Choroid plexus epithelial cell (primary cell): ENCODE results near the gene DEFB114.

Experiments used
- DNase-seq: peaks from one replicate; pipeline ENCODE4 v3.0.0-alpha.2; 2010; ENCODE audit warnings: low read depth
- H3K4me3 ChIP-seq: 2 replicates; pipeline ENCODE4 v1.5.1; 2011; ENCODE audit warnings: low read depth, mild to moderate bottlenecking, control low read depth, low read length, moderate library complexity
- CTCF ChIP-seq: conservative IDR thresholded peaks from 2 replicates; pipeline ENCODE4 v1.5.1; 2011; ENCODE audit warnings: low read depth, mild to moderate bottlenecking, control low read depth, inconsistent platforms, low read length, moderate library complexity

Gene DEFB114

GRCh38 chr6:49982046-49982445 lies 18.1 kb upstream of the DEFB114 start:
- no peak for TF ChIP-seq CTCF
- no peak overlapping the region for H3K4me3 ChIP-seq
- DNase-seq = no peak

GRCh38 chr6:49980898-49981297 lies 16.9 kb upstream of the DEFB114 start:
- no peak overlapping the region for H3K4me3 ChIP-seq
- DNase-seq = no peak
- TF ChIP-seq CTCF = no peak

- no peak overlapping the region for H3K4me3 ChIP-seq
- no peak for TF ChIP-seq CTCF
- no peak for DNase-seq
Measured at GRCh38 chr6:49979584-49979983, 15.6 kb upstream of the DEFB114 start.

- TF ChIP-seq CTCF = no peak
- H3K4me3 ChIP-seq = no peak overlapping the region
- no peak for DNase-seq
Measured at GRCh38 chr6:49978332-49979226, 14.6 kb upstream of the DEFB114 start.

GRCh38 chr6:49969605-49970004 lies 5.6 kb upstream of the DEFB114 start, which contains the start of gene DEFB113:
DEFB113 (minus strand) TSS chr6:49969625; CDS start chr6:49969625, 0 bp downstream.
- no peak for TF ChIP-seq CTCF
- H3K4me3 ChIP-seq = no peak within 1 kb of the TSS
- DNase-seq = no peak

GRCh38 chr6:49966823-49967222 lies 2.9 kb upstream of the DEFB114 start:
- no peak for TF ChIP-seq CTCF
- no peak for DNase-seq
- no peak overlapping the region for H3K4me3 ChIP-seq

GRCh38 chr6:49966334-49966733 lies 2.4 kb upstream of the DEFB114 start:
- no peak for DNase-seq
- no peak overlapping the region for H3K4me3 ChIP-seq
- TF ChIP-seq CTCF = no peak
